ENCODE results near the gene GALNT9.
"Not testable (repeated sequence)": the region's sequence is repeated elsewhere in the genome, so short reads cannot be mapped to it uniquely, and the experiment has no call there.

GALNT9 gene

DNA sequence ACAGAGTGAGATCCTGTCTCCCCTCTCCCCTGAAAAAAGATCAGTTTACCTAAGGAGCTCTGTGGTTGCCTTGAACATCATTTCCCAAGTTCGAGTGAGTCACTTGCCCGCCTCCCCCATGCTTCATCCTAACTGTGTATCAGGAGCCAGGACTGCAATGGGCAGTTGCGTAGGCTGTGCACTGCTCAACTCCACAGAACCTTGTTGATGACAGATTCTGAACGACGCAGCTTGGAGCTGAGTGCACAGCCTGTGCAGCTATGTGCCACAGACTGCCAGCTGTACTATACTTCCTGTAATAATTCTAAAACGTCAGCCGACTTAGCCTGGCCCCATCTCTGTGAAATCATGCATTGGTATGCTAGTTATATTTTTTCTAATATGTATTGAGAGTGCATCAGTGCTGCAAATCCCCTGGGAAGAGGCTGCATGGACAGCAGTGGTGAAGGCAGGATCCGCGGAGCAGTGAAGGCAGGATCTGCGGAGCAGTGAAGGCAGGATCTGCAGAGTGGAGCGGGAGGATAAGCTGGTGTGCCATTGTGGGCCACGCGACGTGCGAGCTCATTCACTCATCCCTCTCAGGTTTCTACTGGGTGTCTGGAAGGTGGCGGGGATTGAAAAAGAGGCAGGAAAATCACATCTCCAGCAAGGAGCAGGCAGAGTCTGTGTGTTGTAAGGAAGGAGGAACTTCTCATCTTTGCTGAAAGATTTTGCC, 80.8 kb downstream of the GALNT9 start:
- no peak for DNase-seq

DNA sequence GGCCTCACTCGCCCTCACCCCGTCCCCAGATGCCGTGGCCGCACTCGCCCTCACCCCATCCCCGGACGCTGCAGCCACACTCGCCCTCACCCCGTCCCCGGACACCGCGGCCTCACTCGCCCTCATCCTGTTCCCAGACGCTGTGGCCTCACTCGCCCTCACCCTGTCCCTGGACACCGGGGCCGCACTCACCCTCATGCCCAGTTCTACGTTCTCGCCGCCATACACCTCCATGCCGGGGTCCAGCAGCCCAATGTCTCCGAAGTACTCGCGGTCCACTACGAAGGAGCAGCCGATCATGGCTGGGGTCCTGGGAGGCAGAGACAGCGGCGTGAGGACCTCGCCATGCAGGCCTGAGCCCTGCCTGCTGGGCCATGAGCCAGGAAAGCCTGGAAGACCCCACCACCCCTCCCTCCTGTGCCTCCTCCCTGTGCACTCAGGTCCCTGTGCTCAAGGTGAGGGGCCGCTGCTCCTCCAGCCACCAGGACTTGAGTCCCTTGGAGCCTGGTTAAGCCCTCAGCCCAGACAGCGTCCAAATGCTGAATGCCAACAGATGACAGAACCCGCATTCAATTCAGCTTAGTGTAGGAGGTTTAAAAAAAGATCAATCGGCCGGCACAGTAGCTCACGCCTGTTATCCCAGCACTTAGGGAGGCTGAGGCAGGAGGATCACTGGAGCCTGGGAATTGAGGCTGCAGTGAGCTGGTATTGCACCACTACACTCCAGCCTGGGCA, 81.5 kb downstream of the GALNT9 start:
- DNase-seq = no peak

GRCh38 chr12:132246997-132247717, 82.2 kb downstream of the GALNT9 start:
- no peak for DNase-seq

DNA sequence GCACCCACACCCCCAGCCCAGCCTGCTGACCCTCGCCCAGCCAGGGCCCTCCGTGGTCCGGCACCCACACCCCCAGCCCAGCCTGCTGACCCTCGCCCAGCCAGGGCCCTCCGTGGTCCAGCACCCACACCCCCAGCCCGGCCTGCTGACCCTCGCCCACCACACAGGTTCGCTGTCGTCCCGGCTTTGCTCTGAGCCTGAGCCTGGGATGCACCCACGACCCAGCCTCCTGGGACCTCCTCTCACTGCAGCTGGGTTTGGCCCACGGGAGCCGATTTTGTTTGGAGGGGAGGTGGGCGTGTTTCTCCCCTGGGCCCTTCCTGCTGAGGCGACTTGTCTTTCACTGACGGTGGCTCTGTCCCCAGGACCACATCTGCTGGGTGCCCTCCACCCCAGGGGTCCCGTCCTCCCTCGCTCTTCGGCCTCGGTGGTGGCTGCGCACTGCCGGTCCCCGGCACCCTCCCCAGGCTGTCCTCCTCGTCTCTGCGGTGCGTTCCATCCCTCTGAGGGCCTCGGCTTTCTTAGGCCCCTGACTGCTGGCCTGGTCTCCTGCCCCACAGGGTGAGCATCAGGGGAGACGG, 83.8 kb downstream of the GALNT9 start:
- no peak for DNase-seq

DNA sequence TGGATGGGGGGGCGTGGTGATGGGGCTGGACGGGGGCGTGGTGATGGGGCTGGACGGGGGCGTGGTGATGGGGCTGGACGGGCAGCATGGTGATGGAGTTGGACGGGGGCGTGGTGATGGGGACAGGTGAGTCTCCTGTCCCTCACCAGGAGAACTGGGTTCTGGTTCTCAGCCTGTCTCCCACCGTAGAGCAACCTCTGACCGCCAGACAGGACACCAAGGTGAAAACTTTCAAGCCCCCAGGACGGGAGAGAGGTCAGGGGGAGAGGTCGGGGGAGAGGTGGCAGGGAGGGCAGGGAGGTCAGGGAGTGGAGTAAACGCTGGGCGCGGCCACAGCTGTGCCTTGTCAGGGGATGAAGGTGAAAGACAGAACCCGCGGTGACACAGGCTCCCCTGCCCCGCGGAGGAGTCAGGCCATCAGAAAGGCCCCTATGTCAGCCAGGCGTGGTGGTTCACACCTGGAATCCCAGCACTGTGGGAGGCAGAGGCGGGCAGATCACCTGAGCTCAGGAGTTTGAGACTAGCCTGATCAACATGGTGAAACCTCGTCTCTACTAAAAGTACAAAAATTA, 84.6 kb downstream of the GALNT9 start:
- DNase-seq = no peak

DNA sequence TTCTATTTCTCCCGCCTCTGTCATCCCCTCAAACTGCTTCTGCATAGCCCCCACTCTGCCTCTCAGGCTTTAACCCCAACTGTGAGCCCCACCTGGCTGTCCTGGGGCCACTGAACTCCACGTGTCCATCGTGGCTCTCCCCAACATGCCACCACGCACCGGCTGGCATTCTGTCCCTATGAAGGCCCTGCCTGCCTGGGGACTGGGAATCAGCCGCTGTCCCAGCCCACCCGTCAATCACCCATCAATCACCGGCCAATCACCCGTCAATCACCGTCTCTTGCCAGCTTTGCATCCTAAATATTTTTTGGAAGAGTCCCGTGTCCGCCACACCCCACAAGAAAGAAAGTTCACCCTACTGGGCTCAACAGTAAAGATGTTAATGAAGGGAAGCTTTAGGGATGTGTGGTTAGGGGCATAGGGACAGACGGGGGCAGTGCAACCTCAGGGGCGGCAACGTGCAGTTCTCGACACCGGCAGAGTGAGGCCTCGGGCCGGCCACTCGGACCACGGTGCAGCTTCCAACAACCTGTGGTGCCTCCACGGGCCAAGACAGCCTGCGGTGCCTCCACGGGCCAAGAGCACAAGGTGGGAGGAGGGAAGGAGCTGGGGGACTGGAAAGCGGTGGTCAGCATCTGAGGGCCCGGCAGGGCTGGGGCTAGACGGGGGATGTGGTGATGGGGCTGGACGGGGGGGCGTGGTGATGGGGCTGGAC, 85.6 kb downstream of the GALNT9 start:
- DNase-seq = no peak

DNA sequence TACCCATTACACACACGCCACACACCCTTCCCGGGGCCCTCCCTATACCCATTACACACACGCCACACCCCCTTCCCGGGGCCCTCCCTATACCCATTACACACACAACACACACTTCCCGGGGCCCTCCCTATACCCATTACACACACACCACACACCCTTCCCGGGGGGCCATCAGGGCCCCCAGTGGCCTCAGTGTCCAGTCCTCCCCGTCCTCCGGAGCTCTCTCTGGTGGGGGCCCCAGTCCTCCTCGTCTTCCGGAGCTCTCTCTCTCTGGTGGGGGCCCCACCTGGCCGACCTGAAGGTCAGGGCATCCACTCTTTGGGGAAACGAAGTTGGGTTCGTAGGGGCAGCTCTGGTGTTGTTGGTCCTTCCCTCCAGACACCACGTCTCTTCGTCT, 86.2 kb downstream of the GALNT9 start:
- not testable (repeated sequence) for DNase-seq

DNA sequence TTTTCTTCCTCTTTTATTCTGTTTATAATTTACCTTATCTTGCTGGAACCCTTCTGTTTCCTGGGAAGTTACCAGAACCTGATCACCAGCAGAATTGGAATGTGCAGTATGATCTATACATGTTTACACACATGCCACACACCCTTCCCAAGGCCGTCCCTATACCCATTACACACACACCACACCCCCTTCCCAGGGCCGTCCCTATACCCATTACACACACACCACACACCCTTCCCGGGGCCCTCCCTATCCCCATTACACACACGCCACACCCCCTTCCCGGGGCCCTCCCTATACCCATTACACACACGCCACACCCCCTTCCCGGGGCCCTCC, 88.8 kb downstream of the GALNT9 start:
- not testable (repeated sequence) for DNase-seq

DNA sequence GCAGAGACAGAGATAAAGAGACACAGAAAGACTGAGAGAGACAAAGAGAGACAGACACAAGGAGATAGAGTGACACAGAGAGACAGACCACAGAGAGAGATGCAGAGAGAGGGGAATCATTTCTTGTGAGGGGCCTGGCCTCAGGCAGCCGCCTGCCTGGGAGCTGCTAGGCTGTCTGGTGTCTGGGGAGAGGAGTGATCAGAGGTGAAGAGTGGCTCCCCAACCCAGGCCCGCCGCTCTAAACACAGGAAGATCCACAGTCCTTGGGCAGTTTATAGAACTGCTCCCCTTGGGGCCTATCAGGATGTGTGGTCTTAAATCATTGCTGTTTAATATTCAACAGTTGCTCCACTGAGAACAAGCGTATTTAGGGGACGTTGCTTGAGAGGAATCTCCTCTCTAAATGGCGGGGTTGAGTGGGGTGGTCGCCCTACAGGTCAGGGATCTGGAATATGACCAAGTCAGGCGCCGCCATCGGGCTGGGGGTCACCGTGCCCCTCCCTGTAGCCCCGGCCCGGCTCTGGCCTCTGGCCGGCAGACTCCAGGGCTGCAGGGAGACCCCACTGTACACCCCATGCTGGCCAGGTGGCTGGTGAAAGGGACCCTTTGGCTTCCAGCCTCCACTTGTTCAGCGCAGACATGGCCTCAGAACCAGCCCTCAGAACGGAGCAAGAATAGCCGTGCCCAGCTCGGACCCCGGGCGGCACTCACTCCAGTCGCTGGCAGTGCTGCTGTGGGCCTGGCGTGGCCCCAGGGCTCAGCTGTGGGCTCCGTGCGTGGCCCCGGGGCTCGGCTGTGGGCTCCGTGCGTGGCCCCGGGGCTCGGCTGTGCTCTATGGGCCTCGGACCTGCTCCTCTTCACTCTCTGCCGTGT, 89.4 kb downstream of the GALNT9 start:
- DNase-seq = no peak

DNA sequence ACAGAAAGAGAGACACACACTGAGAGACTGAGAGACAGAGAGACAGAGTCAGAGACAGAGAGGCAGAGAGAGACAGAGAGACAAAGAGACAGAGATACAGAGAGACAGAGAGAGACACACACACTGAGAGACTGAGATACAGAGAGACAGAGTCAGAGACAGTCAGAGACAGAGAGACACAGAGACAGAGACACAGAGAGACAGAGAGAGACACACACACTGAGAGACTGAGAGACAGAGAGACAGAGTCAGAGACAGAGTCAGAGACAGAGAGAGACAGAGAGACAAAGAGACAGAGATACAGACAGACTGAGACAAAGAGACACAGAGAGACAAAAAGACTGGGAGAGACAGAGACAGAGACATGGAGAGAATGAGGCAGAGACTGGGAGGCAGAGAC, 90.0 kb downstream of the GALNT9 start:
- no peak for DNase-seq

DNA sequence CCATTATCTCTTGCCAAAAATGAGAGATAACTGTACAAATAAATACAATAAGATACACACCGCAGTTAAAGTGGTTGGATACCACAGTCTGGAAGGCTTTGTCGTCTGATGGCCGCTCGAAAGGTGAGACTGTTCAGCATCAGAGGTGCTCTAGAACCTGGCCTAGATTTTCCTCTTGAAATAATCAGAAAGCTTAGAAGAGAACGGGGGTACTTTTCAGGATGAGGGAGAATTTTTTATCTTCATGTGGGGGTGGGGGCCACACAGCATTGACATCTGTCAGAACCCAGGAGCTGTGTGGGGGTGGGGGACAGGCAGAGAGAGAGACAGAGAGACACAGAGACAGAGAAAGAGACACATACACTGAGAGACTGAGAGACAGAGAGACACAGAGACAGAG, 90.5 kb downstream of the GALNT9 start:
- DNase-seq = no peak

DNA sequence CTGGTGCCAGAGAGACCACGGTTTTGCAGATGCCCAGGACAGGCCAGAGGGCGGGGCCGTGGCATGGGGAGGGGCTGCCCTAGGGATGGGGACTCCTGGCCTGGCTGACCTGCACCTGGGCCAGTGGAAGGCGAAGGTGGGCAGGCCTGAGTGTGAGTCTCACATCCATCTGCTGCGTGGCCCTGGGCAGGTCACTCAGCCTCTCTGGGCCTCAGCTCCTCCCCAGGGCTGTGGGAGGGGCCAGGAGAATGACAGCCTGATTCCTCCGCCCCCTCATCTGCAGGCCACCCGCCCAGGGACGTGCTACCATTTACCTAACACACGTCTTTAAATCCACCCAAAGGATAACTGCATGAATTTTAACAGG, 90.9 kb downstream of the GALNT9 start:
- no peak for DNase-seq

DNA sequence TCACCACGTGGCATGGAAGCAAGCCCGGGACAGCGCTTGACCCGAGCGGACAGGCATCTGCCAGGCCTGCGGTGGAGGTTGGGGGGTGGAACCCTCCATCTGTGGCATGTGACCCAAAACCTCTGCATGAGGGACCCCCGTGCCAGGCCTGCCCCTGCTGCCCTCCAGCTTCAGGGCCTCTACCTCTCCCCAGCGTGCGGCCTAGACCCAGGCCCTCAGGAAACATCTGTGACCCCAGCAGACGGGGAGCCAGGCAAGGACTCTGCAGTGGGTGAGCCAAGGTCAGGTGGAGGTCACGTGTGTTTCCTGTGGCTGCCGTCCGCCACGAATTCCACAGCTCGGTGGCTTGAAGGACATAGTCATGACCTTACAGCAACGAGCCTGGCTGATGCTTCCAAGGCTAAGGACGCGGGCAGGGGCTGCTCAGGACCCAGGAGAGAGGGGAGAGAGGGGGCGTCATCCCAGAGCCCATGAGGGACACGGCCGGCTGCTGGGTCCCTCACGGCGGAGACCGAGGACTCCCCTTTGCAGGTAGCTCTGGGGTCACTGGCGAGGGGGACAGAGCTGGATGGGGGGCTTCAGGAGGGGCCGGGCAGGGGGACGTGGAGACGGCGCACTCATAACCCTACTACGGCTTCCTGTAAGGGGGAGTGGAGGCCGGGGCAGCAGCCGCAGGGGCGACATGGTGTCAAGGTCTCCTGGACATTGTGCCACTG, 91.5 kb downstream of the GALNT9 start:
- no peak for DNase-seq

DNA sequence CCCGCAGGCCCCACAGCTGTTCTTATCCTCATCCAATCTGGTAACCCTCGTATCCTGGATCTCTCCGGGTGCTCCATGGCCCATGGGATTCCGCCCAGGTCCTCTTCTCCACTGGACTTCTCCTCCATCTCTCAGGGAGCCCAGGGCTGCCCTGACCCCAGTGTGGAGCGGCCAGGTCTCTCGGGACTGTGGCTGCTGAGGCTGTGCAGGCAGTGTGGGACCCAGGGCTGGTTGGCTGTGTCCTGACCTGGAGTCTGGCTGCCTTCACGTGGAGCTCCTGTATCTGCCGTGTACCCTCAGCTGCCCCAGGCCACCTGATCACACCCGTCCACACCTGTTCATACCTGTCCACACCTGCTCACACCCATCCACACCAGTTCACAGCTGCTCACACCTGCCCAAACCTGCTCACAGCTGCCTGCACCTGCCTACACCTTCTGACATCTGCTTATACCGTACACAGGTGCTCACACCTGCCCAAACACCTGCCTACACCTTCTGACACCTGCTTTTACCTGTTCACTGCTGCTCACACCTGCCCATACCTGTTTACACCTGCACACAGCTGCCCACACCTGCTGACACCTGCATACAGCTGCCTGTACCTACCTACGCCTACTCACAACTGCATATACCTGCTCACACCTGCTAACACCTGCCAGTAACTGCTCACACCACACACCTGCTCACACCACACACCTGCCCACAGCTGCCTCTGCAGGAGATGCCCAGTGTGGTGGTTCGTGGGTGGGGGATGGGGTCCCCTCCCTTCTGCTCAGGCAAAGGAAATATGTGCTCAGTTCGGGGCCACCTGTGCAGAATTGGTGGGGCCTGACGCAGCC, 92.2 kb downstream of the GALNT9 start:
- no peak for DNase-seq

- no peak for DNase-seq
Measured at GRCh38 chr12:132236129-132236929, 93.1 kb downstream of the GALNT9 start.

- DNase-seq = no peak
Measured at GRCh38 chr12:132235116-132235820, 94.1 kb downstream of the GALNT9 start.

DNA sequence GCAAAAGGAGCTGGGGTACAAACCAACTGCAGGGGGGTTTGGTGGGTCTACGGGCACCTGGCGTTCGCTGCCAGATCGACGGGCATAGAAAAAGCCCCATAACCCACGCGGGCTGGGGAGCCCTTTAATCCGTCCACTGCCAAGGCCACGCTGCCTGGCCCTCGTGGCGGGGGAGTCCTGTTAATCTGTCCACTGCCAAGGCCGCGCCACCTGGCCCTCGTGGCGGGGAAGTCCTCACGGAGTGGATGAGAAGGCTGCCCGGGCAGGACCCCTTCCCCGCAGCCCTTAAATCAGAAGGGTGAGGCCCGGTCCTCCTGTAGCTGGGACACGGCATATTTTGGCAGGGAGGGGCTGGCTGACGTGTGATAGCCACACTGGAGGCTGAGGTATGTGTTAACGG, 99.0 kb downstream of the GALNT9 start:
- DNase-seq = no peak

DNA sequence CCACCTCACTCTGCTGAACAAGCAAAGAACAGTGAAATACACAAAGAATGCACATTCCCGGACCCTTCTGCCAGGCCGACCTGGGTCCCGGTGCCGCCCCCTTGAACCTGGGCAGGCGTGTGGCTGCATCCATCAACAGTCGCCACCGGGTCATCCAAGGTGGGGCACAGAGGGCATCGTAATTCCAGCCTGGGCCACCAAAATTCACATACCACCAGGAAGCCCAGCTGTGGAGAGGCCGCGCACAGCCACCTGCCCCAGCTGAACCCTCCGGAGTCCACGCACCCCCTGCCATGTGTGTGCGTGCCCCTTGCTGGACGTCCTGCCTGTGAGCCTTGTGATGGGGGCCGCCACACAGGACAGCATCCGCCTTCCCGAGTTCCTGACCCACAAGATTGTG, 99.5 kb downstream of the GALNT9 start:
- DNase-seq = no peak

All from NCI-H2171 (cell line).